Gastroesophageal sphincter (tissue), 4 donors: ENCODE measurements around the gene HDDC2. TPM values are rescaled to one million over a fixed set of nuclear protein-coding genes. Genes with fewer than 3 reads are reported as not detected.

Experiments
- ATAC-seq: fragments of 150-250 bp; one replicate; pipeline ENCODE4 v1.9.1; 2016; ENCODE audit warnings: mild to moderate bottlenecking, moderate library complexity
- H3K27ac ChIP-seq, 4 donors: fragments of 200-600 bp; sonication (generic) in 3 of 4; 1 replicate in 3 of 4; 2 replicates in 1 of 4; pipeline ENCODE4 v1.5.1; 2016 to 2019
- H3K27me3 ChIP-seq: fragments of 200-600 bp; sonication (generic); one replicate; pipeline ENCODE4 v1.5.1; 2019
- H3K36me3 ChIP-seq, 2 donors: fragments of 200-600 bp; sonication (generic); one replicate each; pipeline ENCODE4 v1.5.1; 2019; ENCODE audit warnings: control low read depth in 1 of 2
- H3K4me1 ChIP-seq, 3 donors: fragments of 200-600 bp; sonication (generic); 1 replicate in 2 of 3; 2 replicates in 1 of 3; pipeline ENCODE4 v1.5.1; 2016 to 2019; ENCODE audit warnings: control low read depth in 2 of 3
- H3K4me3 ChIP-seq, 2 donors: fragments of 200-600 bp; sonication (generic); one replicate each; pipeline ENCODE4 v1.5.1; 2019; ENCODE audit warnings: mild to moderate bottlenecking in 1 of 2, moderate library complexity in 1 of 2
- H3K9me3 ChIP-seq, 3 donors: fragments of 200-600 bp; sonication (generic); one replicate each; pipeline ENCODE4 v1.5.1; 2017 to 2019; ENCODE audit warnings: control low read depth in 2 of 3
- CTCF ChIP-seq, 4 experiments: fragments of 200-600 bp in 2 of 4; fragments of 450-650 bp in 2 of 4; sonication (generic) in 1 of 4; IDR thresholded peaks; one replicate each; pipeline ENCODE4 v1.5.1; 2017 to 2019; ENCODE audit warnings: antibody characterized with exemption in 4 of 4, mild to moderate bottlenecking in 2 of 4, moderate library complexity in 2 of 4
- EP300 ChIP-seq: sonication (generic); formaldehyde crosslinking; IDR thresholded peaks from one replicate; pipeline ENCODE4 v1.6.1; 2017; ENCODE audit warnings: antibody characterized with exemption, mild to moderate bottlenecking
- POLR2A ChIP-seq, 2 donors: fragments of 450-650 bp; IDR thresholded peaks; one replicate each; pipeline ENCODE4 v1.6.1; 2017; ENCODE audit warnings: antibody characterized with exemption in 2 of 2, mild to moderate bottlenecking in 2 of 2, moderate library complexity in 1 of 2
- POLR2AphosphoS5 ChIP-seq: sonication (generic); formaldehyde crosslinking; IDR thresholded peaks from one replicate; pipeline ENCODE4 v1.6.1; 2017; ENCODE audit warnings: antibody characterized with exemption
- WGBS, 2 donors: methylation state at CpG; one replicate each; pipeline ENCODE4 v1.1.5; 2018; ENCODE audit warnings: low coverage in 1 of 2; 5-methylcytosine and 5-hydroxymethylcytosine counted together
- total RNA-seq, 4 donors: library from RNA; depleted of rRNA; stranded (reverse); fragments of >200 nt; gene quantifications; one replicate each; pipeline ENCODE4 v1.1.0, GENCODE V29; 2016

HDDC2 gene
- total RNA-seq, 4 donors from 2014 or later = 30.9 to 48.9 (median 47.9) TPM

GRCh38 chr6:125340175-125340835 is 38.5 kb upstream of the HDDC2 start:
- H3K27ac ChIP-seq = no peak overlapping the region
- H3K4me3 ChIP-seq = no peak overlapping the region
- peaks cover 4% of the 10 kb centered on the region for H3K27me3 ChIP-seq
- WGBS, 2 donors = 49 to 76% methylated on average over 2 to 3 of the region's 3 CpGs
- ATAC-seq = no peak
- no peak for TF ChIP-seq CTCF (IDR thresholded peaks at IDR 0.05)
- no peak for TF ChIP-seq EP300
- TF ChIP-seq POLR2AphosphoS5 = no peak
- TF ChIP-seq POLR2A (IDR thresholded peaks at IDR 0.05) = no peak
- H3K4me1 ChIP-seq = no peaks in the 10 kb centered on the region
- H3K36me3 ChIP-seq = no peaks in the 10 kb centered on the region
- no peaks in the 10 kb centered on the region for H3K9me3 ChIP-seq

GRCh38 chr6:125339653-125340052 is 37.9 kb upstream of the HDDC2 start:
- Histone ChIP-seq H3K4me3 (no peak overlapping the region), H3K27me3 (peaks cover 4% of the 10 kb centered on the region), H3K36me3 (no peaks in the 10 kb centered on the region), H3K4me1 (no peaks in the 10 kb centered on the region), H3K27ac (no peak overlapping the region), H3K9me3 (no peaks in the 10 kb centered on the region)
- TF ChIP-seq POLR2AphosphoS5 (no peak), CTCF (IDR thresholded peaks at IDR 0.05) (no peak), EP300 (no peak), POLR2A (IDR thresholded peaks at IDR 0.05) (no peak)
- 24 to 43% methylated on average over 1 of the region's 1 CpG for WGBS, 2 donors
- no peak for ATAC-seq

GRCh38 chr6:125338381-125338780 is 36.6 kb upstream of the HDDC2 start:
- no peak for ATAC-seq
- H3K9me3 ChIP-seq = no peaks in the 10 kb centered on the region
- no peaks in the 10 kb centered on the region for H3K4me1 ChIP-seq
- no peak overlapping the region for H3K4me3 ChIP-seq
- peaks cover 4% of the 10 kb centered on the region for H3K27me3 ChIP-seq
- no peak for TF ChIP-seq POLR2AphosphoS5
- no peak for TF ChIP-seq CTCF (IDR thresholded peaks at IDR 0.05)
- TF ChIP-seq POLR2A (IDR thresholded peaks at IDR 0.05) = no peak
- TF ChIP-seq EP300 = no peak
- H3K36me3 ChIP-seq = no peaks in the 10 kb centered on the region
- H3K27ac ChIP-seq = no peak overlapping the region

- H3K4me3 ChIP-seq = no peak overlapping the region
- TF ChIP-seq POLR2A (IDR thresholded peaks at IDR 0.05) = no peak
- no peak for TF ChIP-seq POLR2AphosphoS5
- no peak for TF ChIP-seq CTCF (IDR thresholded peaks at IDR 0.05)
- no peak for TF ChIP-seq EP300
- H3K27ac ChIP-seq = no peak overlapping the region
- H3K4me1 ChIP-seq = no peaks in the 10 kb centered on the region
- 84 to 96% methylated on average over 4 to 6 of the region's 6 CpGs for WGBS, 2 donors
- no peaks in the 10 kb centered on the region for H3K36me3 ChIP-seq
- H3K9me3 ChIP-seq = no peaks in the 10 kb centered on the region
- no peak for ATAC-seq
- H3K27me3 ChIP-seq = peaks cover 4% of the 10 kb centered on the region
Observed at GRCh38 chr6:125337706-125338105, 35.9 kb upstream of the HDDC2 start.

GRCh38 chr6:125332664-125333063 is 30.9 kb upstream of the HDDC2 start:
- H3K4me1 ChIP-seq = no peaks in the 10 kb centered on the region
- no peak for ATAC-seq
- H3K4me3 ChIP-seq = no peak overlapping the region
- TF ChIP-seq CTCF (IDR thresholded peaks at IDR 0.05) (no peak), POLR2A (IDR thresholded peaks at IDR 0.05) (no peak), POLR2AphosphoS5 (no peak), EP300 (no peak)
- no peak overlapping the region for H3K27ac ChIP-seq
- peaks cover 4% of the 10 kb centered on the region for H3K27me3 ChIP-seq
- WGBS, 2 donors = 79 to 92% methylated on average over 1 of the region's 1 CpG
- no peaks in the 10 kb centered on the region for H3K9me3 ChIP-seq
- H3K36me3 ChIP-seq = no peaks in the 10 kb centered on the region
